Ramos (cell line): ENCODE data around the gene OPN3.

Experiments used
- in situ Hi-C: fragments of 300-500 bp; cut with MboI; formaldehyde crosslinking; loops from one replicate; pipeline ENCODE4 v1.14.3; 2022; ENCODE audit warnings: low sequenced_read_pairs; ENCODE audit not compliant: unreplicated experiment

OPN3 gene

GRCh38 chr1:241627453-241628259, 12.5 kb downstream of the OPN3 start:
- in situ Hi-C loops = no loop called here

DNA sequence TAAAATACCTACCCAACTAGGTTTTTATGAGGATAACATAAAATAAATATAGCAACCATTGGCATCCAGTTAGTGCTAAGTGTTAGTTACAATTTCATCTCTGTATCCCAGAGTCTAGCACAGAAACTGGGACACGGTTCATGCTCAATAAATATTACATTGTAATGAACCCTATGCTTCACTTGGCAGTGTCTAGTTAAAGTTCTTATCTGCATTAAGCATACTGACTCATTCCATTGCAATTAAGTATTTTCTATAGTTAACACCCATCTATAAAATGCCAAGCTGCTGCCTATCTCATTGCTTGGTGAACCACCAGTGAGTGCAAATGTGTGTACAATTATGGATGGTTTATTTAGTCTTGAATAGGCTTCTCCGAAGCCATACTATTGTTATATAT, 15.2 kb downstream of the OPN3 start:
- in situ Hi-C loops = no loop called here

- in situ Hi-C loops = no loop called here
Measured at GRCh38 chr1:241622669-241623068, 17.5 kb downstream of the OPN3 start.

- in situ Hi-C loops = loop anchor here (10.0 kb wide), 1 partner anchor 397 kb away; no protein-coding TSS in a partner anchor
Measured at GRCh38 chr1:241617426-241617825, 22.7 kb downstream of the OPN3 start.

GRCh38 chr1:241615043-241615974, 24.9 kb downstream of the OPN3 start:
- in situ Hi-C loops = loop anchor here (10.0 kb wide), 1 partner anchor 399 kb away; no protein-coding TSS in a partner anchor

- in situ Hi-C loops = loop anchor here (10.0 kb wide), 1 partner anchor 400 kb away; no protein-coding TSS in a partner anchor
Measured at GRCh38 chr1:241614572-241614971, 25.6 kb downstream of the OPN3 start.

DNA sequence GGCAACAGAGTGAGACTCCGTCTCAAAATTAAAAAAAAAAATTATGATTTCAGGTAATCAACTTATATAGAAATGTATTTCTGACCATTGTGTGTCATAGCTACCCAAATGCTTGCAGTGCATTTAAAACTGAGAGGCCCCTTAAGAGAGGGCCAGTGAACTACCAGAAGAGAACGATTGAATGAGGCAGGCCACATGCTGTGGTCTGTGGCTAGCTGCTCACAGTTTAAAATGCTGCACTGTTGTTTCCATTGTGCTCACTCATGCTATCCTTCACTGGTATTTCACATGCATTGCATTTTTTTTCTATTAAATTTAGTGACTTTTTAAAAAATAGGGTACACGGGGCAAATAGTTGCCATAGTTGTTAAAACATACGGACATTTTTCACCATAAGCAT, 26.0 kb downstream of the OPN3 start:
- in situ Hi-C loops = loop anchor here (10.0 kb wide), 1 partner anchor 401 kb away; no protein-coding TSS in a partner anchor

GRCh38 chr1:241612533-241613477, 27.4 kb downstream of the OPN3 start:
- in situ Hi-C loops = loop anchor here (10.0 kb wide), 1 partner anchor 402 kb away; no protein-coding TSS in a partner anchor

GRCh38 chr1:241611736-241612135, 28.4 kb downstream of the OPN3 start:
- in situ Hi-C loops = loop anchor here (10.0 kb wide), 1 partner anchor 403 kb away; no protein-coding TSS in a partner anchor

DNA sequence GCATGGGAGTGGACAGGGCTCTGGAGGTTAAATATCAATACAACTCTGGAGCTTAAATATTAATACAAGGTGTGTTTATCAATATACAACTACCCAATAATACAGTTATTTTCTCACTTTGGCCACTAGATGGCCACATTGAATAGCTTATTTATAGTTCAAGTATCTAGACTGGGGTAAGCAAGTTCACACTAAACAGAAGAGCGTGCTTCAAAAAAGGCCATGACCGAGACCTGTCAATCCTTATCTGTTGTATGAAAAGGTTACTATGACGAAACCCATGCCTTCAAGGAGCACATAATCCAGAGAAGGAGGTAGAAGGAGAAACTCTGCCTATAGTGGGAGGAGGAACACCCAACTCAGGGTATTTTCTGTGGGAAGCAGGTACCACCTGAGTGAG, 29.1 kb downstream of the OPN3 start:
- in situ Hi-C loops = loop anchor here (10.0 kb wide), 1 partner anchor 404 kb away; no protein-coding TSS in a partner anchor

GRCh38 chr1:241610056-241610815, 29.9 kb downstream of the OPN3 start:
- in situ Hi-C loops = loop anchor here (10.0 kb wide), 1 partner anchor 405 kb away; no protein-coding TSS in a partner anchor

GRCh38 chr1:241608379-241609033, 31.7 kb downstream of the OPN3 start:
- in situ Hi-C loops = no loop called here

DNA sequence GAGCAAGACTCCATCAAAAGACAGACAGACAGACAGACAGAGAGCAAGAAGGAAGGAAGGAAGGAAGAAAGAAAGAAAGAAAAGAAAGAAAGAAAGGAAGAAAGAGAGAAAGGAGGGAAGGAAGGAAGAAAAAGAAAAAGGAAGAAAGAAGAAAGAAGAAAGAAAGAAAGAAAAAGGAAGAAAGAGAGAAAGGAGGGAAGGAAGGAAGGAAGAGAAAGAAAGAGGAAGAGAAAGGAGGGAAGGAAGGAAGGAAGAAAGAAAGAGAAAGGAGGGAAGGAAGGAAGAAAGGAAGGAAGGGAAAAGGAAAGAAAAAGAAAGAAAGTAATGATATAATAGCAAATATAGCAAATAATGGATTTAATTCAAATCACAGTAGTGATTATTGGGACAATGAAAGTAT, 32.7 kb downstream of the OPN3 start:
- in situ Hi-C loops = no loop called here

DNA sequence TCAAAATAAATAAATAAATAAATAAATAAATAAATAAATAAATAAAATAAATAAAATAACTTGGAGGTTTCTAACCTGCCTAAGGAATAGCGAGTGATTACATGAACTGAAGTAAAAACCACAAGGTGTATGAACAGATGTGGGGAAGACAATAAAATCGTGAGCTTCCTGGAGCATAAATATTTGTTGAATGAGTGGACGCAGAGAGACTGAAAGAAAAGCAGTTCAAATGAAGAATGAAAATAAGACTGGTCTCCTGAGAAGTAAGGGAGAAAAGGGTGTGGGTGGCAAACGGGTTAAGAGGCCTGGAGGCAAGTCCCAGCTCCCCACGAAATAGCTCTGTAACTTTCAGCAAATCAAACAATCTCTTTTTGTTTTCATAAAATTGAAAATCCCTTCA, 33.6 kb downstream of the OPN3 start:
- in situ Hi-C loops = no loop called here

GRCh38 chr1:241605146-241605805, 34.9 kb downstream of the OPN3 start:
- in situ Hi-C loops = no loop called here

- in situ Hi-C loops = no loop called here
Measured at GRCh38 chr1:241603731-241604245, 36.4 kb downstream of the OPN3 start.

GRCh38 chr1:241600496-241600901, 39.7 kb downstream of the OPN3 start:
- in situ Hi-C loops = no loop called here

- in situ Hi-C loops = no loop called here
Measured at GRCh38 chr1:241598249-241598648, 41.9 kb downstream of the OPN3 start.
